H9 (cell line): ENCODE results near the gene LARGE1. TPM values are rescaled to one million over a fixed set of nuclear protein-coding genes. Genes with fewer than 3 reads are reported as not detected.

ENCODE experiments used
- DNase-seq: peaks from one replicate; pipeline ENCODE4 v3.0.0-alpha.2; 2017
- H2AFZ ChIP-seq: one replicate; pipeline ENCODE4 v1.6.1; 2013; ENCODE audit warnings: mild to moderate bottlenecking, low read length, control low read depth, moderate library complexity
- H2AK5ac ChIP-seq: 2 replicates; pipeline ENCODE4 v1.6.1; 2013; ENCODE audit warnings: low read length, control low read depth, mixed read lengths; ENCODE audit not compliant: insufficient read length
- H2BK120ac ChIP-seq: one replicate; pipeline ENCODE4 v1.6.1; 2013; ENCODE audit warnings: low read depth, mild to moderate bottlenecking, low read length, control low read depth, inconsistent platforms; ENCODE audit not compliant: poor library complexity, severe bottlenecking
- H2BK12ac ChIP-seq: 2 replicates; pipeline ENCODE4 v1.6.1; 2013; ENCODE audit warnings: low read length, control low read depth, mixed read lengths, low read depth; ENCODE audit not compliant: insufficient read length
- H2BK15ac ChIP-seq: 2 replicates; pipeline ENCODE4 v1.6.1; 2013; ENCODE audit warnings: low read depth, low read length, control low read depth
- H2BK20ac ChIP-seq: one replicate; pipeline ENCODE4 v1.6.1; 2013; ENCODE audit warnings: low read depth, mild to moderate bottlenecking, low read length, control low read depth, inconsistent platforms; ENCODE audit not compliant: poor library complexity, severe bottlenecking
- H2BK5ac ChIP-seq: 2 replicates; pipeline ENCODE4 v1.6.1; 2013; ENCODE audit warnings: low read length, control low read depth, mixed read lengths; ENCODE audit not compliant: insufficient read length
- H3K14ac ChIP-seq: 2 replicates; pipeline ENCODE4 v1.6.1; 2013; ENCODE audit warnings: low read length, control low read depth; ENCODE audit not compliant: insufficient read depth
- H3K18ac ChIP-seq: 2 replicates; pipeline ENCODE4 v1.6.1; 2013; ENCODE audit warnings: low read depth, mild to moderate bottlenecking, mixed read lengths, low read length, control low read depth; ENCODE audit not compliant: insufficient read length
- H3K23ac ChIP-seq: 2 replicates; pipeline ENCODE4 v1.6.1; 2013; ENCODE audit warnings: low read length, control low read depth, mixed read lengths, low read depth; ENCODE audit not compliant: insufficient read length
- H3K23me2 ChIP-seq: 2 replicates; pipeline ENCODE4 v1.6.1; 2013; ENCODE audit warnings: low read depth, mild to moderate bottlenecking, mixed read lengths, low read length, control low read depth; ENCODE audit not compliant: insufficient read length, poor library complexity, severe bottlenecking
- H3K27ac ChIP-seq: 2 replicates; pipeline ENCODE4 v1.5.1; 2013; ENCODE audit warnings: low read length, control low read depth, mixed read lengths, low read depth; ENCODE audit not compliant: insufficient read length
- H3K27me3 ChIP-seq: 2 replicates; pipeline ENCODE4 v1.6.1; 2013; ENCODE audit warnings: low read length, control low read depth, inconsistent platforms; ENCODE audit not compliant: insufficient read depth
- H3K4ac ChIP-seq: 2 replicates; pipeline ENCODE4 v1.6.1; 2013; ENCODE audit warnings: low read depth, mild to moderate bottlenecking, control low read depth, inconsistent platforms, low read length, moderate library complexity
- H3K4me1 ChIP-seq: 2 replicates; pipeline ENCODE4 v1.6.1; 2013; ENCODE audit warnings: low read length, control low read depth, inconsistent platforms; ENCODE audit not compliant: insufficient read depth
- H3K4me2 ChIP-seq: 2 replicates; pipeline ENCODE4 v1.6.1; 2013; ENCODE audit warnings: low read length, control low read depth, mixed read lengths; ENCODE audit not compliant: insufficient read length, insufficient read depth
- H3K56ac ChIP-seq: 2 replicates; pipeline ENCODE4 v1.6.1; 2013; ENCODE audit warnings: low read depth, mild to moderate bottlenecking, mixed read lengths, low read length, control low read depth; ENCODE audit not compliant: insufficient read length
- H3K79me1 ChIP-seq: 2 replicates; pipeline ENCODE4 v1.6.1; 2013; ENCODE audit warnings: low read depth, mild to moderate bottlenecking, moderate library complexity, low read length, control low read depth, inconsistent platforms; ENCODE audit not compliant: insufficient read depth, poor library complexity, severe bottlenecking
- H3K79me2 ChIP-seq: 2 replicates; pipeline ENCODE4 v1.6.1; 2013; ENCODE audit warnings: low read length, control low read depth, inconsistent platforms; ENCODE audit not compliant: insufficient read depth
- H3K9ac ChIP-seq: 2 replicates; pipeline ENCODE4 v1.6.1; 2013; ENCODE audit warnings: low read length, control low read depth, mixed read lengths; ENCODE audit not compliant: insufficient read length; ENCODE audit errors: extremely low read depth
- H3K9me3 ChIP-seq: one replicate; pipeline ENCODE4 v1.6.1; 2013; ENCODE audit warnings: low read depth, low read length, inconsistent platforms; ENCODE audit not compliant: control insufficient read depth
- H3T11ph ChIP-seq: one replicate; pipeline ENCODE4 v1.6.1; 2013; ENCODE audit warnings: mild to moderate bottlenecking, low read length, control low read depth, inconsistent platforms
- H4K20me1 ChIP-seq: one replicate; pipeline ENCODE4 v1.6.1; 2013; ENCODE audit not compliant: control insufficient read depth, insufficient read length, insufficient read depth
- H4K5ac ChIP-seq: 2 replicates; pipeline ENCODE4 v1.6.1; 2013; ENCODE audit warnings: low read depth, mild to moderate bottlenecking, mixed read lengths, low read length, control low read depth; ENCODE audit not compliant: insufficient read length
- H4K8ac ChIP-seq: replicated peaks from 2 replicates; pipeline ENCODE4 v1.6.1; 2013; ENCODE audit warnings: low read length, control low read depth, mixed read lengths, low read depth; ENCODE audit not compliant: insufficient read length
- H4K91ac ChIP-seq: 2 replicates; pipeline ENCODE4 v1.6.1; 2013; ENCODE audit warnings: low read depth, mild to moderate bottlenecking, moderate library complexity, mixed read lengths, low read length, control low read depth; ENCODE audit not compliant: insufficient read length
- H3K27ac Mint-ChIP-seq, 3 experiments: 2 replicates in 2 of 3; 3 replicates in 1 of 3; pipeline ENCODE4 v1.8.0; 2020 to 2021; ENCODE audit warnings: mixed read lengths in 3 of 3, mild to moderate bottlenecking in 1 of 3, moderate library complexity in 1 of 3
- H3K27me3 Mint-ChIP-seq: 2 replicates; pipeline ENCODE4 v1.8.0; 2021; ENCODE audit warnings: low read depth, mild to moderate bottlenecking, moderate library complexity, mixed read lengths
- H3K36me3 Mint-ChIP-seq, 3 experiments: 2 replicates in 2 of 3; 3 replicates in 1 of 3; pipeline ENCODE4 v1.8.0; 2020 to 2021; ENCODE audit warnings: low read depth in 3 of 3, mixed read lengths in 3 of 3; ENCODE audit not compliant: insufficient read depth in 1 of 3
- H3K4me1 Mint-ChIP-seq, 2 experiments: 2 replicates each; pipeline ENCODE4 v1.8.0; 2020; ENCODE audit warnings: mixed read lengths in 2 of 2
- H3K4me3 Mint-ChIP-seq, 2 experiments: 2 replicates in 1 of 2; 3 replicates in 1 of 2; pipeline ENCODE4 v1.8.0; 2020 to 2021; ENCODE audit warnings: mild to moderate bottlenecking in 2 of 2, mixed read lengths in 2 of 2, moderate library complexity in 1 of 2
- H3K9me3 Mint-ChIP-seq, 2 experiments: 2 replicates in 1 of 2; 3 replicates in 1 of 2; pipeline ENCODE4 v1.8.0; 2020; ENCODE audit warnings: mild to moderate bottlenecking in 2 of 2, mixed read lengths in 2 of 2, moderate library complexity in 1 of 2
- CTCF ChIP-seq: fragments of 200-600 bp; sonication (generic); conservative IDR thresholded peaks from 3 replicates; pipeline ENCODE4 v1.8.0; 2021; ENCODE audit warnings: antibody characterized with exemption, mild to moderate bottlenecking
- WGBS: extraction: QIAGEN DNeasy Blood & Tissue Kit; methylation state at CpG from one replicate; pipeline ENCODE4 v1.1.7; 2013; ENCODE audit warnings: missing lambda C conversion rate, low lambda C conversion rate, mixed read lengths; ENCODE audit not compliant: insufficient read length; ENCODE audit errors: extremely low coverage; 5-methylcytosine and 5-hydroxymethylcytosine counted together
- total RNA-seq: library from RNA; stranded (reverse); gene quantifications from 2 replicates; pipeline ENCODE4 v1.2.1, GENCODE V29; 2021

Gene LARGE1
- total RNA-seq, 1 experiment from 2014 or later = 43.5 TPM

DNA sequence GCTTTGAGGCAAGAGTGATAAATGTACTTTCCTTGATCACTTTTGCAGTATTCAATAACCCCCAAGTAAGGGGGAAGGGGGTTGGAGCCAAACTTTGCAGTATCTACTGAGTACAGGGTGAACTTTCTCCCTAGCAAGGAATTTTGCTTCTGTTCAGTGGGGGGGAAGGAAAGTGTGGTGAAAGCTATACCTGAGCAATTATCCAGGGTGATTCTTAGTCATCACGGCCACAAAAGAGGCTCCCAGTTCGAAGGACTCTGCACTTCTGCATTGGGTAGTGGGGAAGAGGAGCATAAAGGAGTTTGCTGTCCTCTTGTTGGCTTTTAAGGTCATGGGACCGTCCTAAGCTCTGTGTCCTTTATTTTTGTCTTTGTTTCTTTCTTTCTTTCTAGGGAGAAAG lies 515.6 kb downstream of the LARGE1 start:
- Histone ChIP-seq H4K5ac (no peak overlapping the region), H3K4me1 (no peaks in the 10 kb centered on the region), H2AFZ (no peak overlapping the region), H3T11ph (no peak overlapping the region), H3K56ac (no peak overlapping the region), H2BK20ac (no peak overlapping the region), H2BK15ac (no peak overlapping the region), H3K9ac (no peak overlapping the region), H3K4me2 (no peak overlapping the region), H3K27me3 (no peaks in the 10 kb centered on the region), H3K4ac (no peak overlapping the region), H2AK5ac (no peak overlapping the region), H4K8ac (no peak overlapping the region), H3K18ac (no peak overlapping the region), H4K20me1 (no peaks in the 10 kb centered on the region), H3K79me2 (no peaks in the 10 kb centered on the region; the same call in 1 of the 2 replicates), H2BK12ac (no peak overlapping the region), H3K27ac (no peak overlapping the region), H3K23ac (no peak overlapping the region), H2BK120ac (no peak overlapping the region), H3K14ac (no peak overlapping the region), H4K91ac (no peak overlapping the region), H3K23me2 (no peaks in the 10 kb centered on the region), H3K9me3 (no peaks in the 10 kb centered on the region), H2BK5ac (no peak overlapping the region), H3K79me1 (no peaks in the 10 kb centered on the region)
- DNase-seq = no peak
- WGBS = no CpG with 5 or more reads among the region's 3 CpGs
- Mint-ChIP-seq H3K36me3 (peaks cover 0 to 2% (median 1%) of the 10 kb centered on the region in 3 experiments; a peak in 3 of 7 replicates), H3K27ac (peak overlapping the region in 1 of 3 experiments; percentile 37; a peak in 2 of 7 replicates), H3K4me3 (no peak overlapping the region), H3K27me3 (no peaks in the 10 kb centered on the region), H3K4me1 (peaks cover 8 to 11% of the 10 kb centered on the region in 2 experiments), H3K9me3 (no peaks in the 10 kb centered on the region)
- no peak for TF ChIP-seq CTCF
